ENCODE results near the gene CNOT4.

Gene CNOT4

GRCh38 chr7:135389971-135390370 is 119.9 kb downstream of the CNOT4 start:
- DNase-seq, result no peak

DNA sequence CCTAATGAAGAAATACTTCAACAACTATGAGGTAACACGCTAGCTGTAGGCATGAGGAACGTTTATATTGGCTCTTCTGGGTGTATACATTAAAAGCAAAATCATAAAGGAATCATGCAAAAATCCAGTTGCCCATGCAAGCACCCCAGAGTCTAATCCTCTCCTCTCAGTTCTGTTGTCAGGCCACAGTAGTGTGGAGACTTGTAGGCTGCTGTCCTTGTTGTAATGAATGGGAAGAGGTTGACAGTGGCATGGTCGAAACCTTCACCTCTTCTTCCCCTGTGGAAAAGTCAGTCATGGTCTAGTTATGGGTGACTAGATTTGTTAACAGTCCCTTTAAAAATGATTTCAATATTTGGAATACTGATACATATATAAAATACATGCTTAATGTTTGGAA is 121.3 kb downstream of the CNOT4 start:
- DNase-seq, result no peak

- no peak for DNase-seq
These were observed 123.1 kb downstream of the CNOT4 start for GRCh38 chr7:135386776-135387175.

- DNase-seq, result peak; percentile 30
These were observed 123.7 kb downstream of the CNOT4 start for GRCh38 chr7:135386181-135386580.

DNA sequence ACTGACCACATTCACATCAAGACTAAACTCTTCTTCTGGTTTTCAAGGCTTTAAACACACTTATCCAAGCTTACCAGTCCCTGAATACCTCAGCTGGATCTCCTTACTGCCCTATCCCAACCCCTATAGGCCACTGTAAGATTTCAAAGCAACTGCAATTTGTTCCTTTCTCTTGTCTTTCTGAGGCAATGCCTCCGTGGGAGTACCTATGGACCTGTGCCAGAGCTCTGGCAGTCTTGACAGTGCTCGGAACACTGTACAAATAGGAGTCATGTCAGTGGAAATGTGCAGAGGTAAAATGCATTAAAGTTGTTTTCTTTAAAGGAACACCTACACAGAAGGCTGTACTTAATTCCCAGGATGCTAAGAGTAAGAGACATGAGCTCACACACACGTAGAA is 124.7 kb downstream of the CNOT4 start:
- no peak for DNase-seq

- DNase-seq, result no peak
These were observed 126.3 kb downstream of the CNOT4 start for GRCh38 chr7:135383525-135384175.

DNA sequence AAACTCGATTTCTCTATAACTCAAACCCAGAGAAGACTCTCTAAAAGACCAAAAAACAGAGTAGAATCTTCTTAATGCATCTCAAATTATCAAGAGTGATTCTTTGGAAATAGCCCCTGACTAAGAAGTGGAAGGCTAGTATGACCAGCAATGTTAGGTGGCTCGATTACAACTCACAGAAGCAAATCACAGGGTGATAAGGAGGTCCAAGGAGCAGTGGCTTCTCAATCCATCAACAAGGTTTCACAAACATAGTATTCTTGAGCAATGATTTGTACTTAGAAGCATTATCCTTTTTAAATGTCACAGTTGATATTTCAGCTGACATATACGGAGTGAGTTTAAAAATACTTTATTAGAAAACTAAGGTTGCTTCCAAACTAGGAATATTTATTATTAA is 127.7 kb downstream of the CNOT4 start:
- DNase-seq, result no peak

- no peak for DNase-seq
These were observed 128.5 kb downstream of the CNOT4 start for GRCh38 chr7:135381369-135381768.

GRCh38 chr7:135380351-135380750 is 129.6 kb downstream of the CNOT4 start:
- no peak for DNase-seq

- no peak for DNase-seq
These were observed 132.7 kb downstream of the CNOT4 start for GRCh38 chr7:135377171-135377570.

- DNase-seq, result no peak
These were observed 133.8 kb downstream of the CNOT4 start for GRCh38 chr7:135375908-135376699.

- no peak for DNase-seq
These were observed 135.2 kb downstream of the CNOT4 start for GRCh38 chr7:135374736-135375135.

GRCh38 chr7:135372222-135372621 is 137.7 kb downstream of the CNOT4 start:
- no peak for DNase-seq

GRCh38 chr7:135370656-135371055 is 139.2 kb downstream of the CNOT4 start:
- no peak for DNase-seq

- no peak for DNase-seq
These were observed 140.5 kb downstream of the CNOT4 start for GRCh38 chr7:135369405-135369804.

DNA sequence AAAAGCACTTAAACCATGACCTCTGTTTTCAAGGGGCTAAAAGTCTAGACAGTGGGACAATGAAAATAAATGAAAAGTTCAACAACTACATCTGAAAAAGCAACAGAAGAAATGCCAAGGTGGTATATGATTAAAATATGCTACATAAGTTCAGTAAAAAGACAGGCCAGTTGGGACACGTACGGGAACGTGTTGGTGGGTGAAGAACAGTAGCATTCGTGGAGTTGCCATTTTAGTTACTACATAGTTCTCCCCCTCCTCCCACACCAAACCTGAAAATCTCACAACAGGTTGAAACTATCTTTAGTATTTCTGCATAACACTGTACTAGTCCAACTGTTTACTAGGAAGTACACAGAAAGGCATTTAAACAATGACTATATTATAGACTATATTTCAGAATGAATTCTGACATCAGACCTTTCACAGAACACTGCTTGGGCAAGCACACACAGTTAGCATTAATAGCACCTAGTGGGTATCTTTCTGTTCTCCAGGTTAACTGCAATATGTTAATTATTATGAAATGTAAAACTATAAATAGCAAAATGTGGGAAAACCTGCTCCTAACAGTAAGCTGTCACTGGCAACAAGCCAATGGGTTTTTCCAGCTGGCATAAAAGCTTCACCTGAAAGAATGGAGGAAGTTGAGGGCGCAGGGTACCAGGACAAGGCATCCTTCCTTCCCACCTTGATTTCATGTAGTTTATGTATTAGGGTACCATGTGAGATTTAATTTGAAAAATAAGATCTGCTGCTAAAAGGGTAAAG is 141.3 kb downstream of the CNOT4 start:
- no peak for DNase-seq

DNA sequence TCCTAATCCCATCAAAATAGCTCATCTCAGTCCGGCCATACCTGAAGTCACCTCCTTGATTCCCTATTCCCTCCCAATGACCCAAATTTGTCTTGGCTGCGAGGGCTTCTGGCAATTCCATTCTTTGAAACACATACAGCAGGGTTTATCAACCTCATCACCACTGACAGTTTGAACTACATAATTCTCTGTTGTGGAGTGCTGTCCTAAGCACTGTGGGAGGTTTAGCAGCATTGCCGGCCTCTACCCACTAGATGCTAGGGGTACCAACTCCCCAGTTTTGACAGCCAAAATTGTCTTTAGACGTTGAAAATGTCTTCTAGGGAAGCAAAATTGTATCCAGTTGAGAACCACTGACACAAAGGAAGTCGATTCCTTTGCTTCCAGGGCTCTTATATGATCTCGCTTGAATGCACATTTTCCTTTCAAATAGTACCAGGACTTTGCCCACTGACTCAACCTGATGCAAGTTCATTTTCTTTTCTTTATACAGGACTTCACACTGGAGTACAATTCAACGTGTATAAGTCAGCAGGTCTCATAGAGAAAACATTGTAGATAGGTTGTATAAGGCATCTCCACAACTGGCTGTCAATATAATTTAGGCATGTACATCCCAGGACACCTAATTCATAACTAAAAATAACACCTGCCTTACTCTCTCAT is 142.9 kb downstream of the CNOT4 start:
- no peak for DNase-seq

GRCh38 chr7:135365721-135366120 is 144.2 kb downstream of the CNOT4 start:
- no peak for DNase-seq

DNA sequence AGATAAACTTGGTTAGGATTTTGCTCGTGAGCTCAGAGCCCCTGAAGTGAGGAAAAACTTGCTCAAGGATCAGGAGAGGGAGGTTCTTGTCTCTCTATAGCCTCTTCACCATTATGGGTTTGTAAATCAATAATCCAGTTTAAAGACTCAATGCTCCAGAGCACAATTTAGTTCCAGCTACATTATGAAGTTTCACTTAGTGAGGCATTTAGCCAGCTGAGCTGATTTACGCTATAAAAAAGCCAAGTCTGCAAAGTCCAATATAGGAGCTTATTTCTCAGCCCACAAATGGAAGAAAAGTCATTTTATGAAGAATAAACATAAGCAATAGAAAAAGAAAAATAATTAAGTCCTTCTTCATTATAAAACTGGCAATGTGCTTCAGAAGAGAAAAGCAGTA is 145.7 kb downstream of the CNOT4 start:
- DNase-seq, result no peak

- no peak for DNase-seq
These were observed 147.0 kb downstream of the CNOT4 start for GRCh38 chr7:135362871-135363270.

- no peak for DNase-seq
These were observed 148.1 kb downstream of the CNOT4 start for GRCh38 chr7:135361788-135362187.

DNA sequence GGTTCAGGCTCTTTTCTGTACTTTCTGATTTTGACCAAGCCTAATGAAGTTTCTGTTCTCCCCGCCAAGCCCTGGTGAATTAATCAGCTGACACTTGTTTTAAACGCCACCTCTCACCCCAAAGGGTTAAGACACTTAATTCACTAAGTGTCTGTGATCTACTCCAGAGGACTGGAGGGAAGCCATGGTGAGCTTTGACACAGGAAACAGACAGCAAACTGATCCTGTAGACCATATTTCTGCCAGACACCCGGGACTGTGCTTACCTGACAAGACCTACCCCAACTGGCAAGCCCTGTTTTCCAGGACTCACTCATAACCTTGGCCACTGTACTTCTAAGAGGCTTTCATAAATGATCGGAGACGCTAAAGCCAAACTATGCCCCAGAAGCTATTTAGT is 150.3 kb downstream of the CNOT4 start:
- DNase-seq, result no peak

DNA sequence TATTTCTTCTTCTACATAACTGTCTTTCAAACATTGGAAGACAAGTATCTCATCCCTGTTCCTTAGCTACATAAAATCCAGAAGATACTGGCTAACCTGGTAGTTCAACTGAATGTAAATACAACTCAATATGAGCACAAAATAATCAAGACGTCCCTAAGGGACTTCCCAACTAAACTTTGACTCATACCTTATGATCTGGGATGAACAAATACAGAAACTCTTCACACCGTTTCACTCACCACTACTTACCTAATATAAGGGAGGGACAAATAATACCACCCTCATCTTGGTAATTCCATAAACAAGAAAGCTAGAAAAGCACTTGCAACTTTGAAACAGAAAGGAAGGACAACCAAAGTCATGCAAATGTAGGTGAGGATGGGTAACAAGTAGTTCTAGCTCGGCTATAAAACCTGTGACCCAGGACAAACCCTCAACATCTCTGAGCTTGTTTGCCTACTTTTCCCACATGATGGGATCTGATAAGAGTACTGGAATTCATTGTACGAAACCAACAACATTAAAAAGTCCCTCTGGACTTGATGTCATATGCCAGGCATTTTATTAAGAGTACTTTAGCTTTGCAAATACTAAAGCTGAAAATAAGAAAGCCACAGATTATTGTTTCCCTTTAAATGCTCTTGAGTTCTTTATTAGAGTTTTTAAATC is 154.4 kb downstream of the CNOT4 start:
- DNase-seq, result no peak
